HG03469 (cell line): ENCODE measurements around the gene ANO10.
"Not testable (repeated sequence)": the region's sequence is repeated elsewhere in the genome, so short reads cannot be mapped to it uniquely, and the experiment has no call there.

Experiments used
- ATAC-seq: cut with Tn5 transposase; IDR thresholded peaks from one replicate; pipeline ENCODE4 v1.9.1; 2021; ENCODE audit warnings: mild to moderate bottlenecking, moderate library complexity, moderate number of reproducible peaks; ENCODE audit not compliant: unreplicated experiment

Gene ANO10, protein sequence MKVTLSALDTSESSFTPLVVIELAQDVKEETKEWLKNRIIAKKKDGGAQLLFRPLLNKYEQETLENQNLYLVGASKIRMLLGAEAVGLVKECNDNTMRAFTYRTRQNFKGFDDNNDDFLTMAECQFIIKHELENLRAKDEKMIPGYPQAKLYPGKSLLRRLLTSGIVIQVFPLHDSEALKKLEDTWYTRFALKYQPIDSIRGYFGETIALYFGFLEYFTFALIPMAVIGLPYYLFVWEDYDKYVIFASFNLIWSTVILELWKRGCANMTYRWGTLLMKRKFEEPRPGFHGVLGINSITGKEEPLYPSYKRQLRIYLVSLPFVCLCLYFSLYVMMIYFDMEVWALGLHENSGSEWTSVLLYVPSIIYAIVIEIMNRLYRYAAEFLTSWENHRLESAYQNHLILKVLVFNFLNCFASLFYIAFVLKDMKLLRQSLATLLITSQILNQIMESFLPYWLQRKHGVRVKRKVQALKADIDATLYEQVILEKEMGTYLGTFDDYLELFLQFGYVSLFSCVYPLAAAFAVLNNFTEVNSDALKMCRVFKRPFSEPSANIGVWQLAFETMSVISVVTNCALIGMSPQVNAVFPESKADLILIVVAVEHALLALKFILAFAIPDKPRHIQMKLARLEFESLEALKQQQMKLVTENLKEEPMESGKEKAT

DNA sequence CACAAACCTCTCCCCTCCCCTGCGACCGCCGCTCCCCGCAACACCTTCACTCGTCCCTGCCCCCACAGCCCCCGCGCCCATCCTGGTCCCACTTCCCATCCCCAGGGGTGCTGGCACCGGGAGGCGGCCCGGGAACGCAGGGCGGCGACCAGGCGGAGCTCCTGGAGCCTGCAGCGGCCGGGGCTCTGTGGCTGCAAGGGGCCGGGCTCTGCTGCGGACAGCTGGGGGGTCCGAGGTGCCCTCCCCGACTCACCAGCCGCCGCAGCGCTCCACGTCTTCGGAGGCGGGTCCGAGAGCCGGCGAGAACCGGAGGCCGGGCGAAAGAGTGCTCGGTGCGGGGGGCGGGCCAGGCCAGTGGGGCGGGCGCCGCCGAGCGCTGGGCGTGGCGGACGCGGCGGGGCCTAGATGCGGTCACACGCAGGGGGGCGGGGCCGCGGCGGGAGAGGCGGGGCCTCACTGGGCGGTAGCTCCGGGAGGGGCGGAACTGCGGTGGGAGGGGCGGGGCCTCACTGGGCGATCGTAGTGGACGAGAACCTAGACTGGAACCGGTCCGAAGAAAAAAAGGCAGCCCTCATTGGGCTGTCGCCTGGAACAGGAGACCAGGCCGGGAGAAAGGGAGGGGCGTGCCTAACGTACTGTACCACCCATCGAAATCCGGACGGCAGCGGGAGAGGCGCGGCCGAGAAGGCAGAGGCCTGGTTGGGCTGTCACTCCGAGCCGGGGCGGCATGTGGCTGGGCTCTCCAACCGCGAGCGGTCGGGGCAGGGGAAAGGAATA is at the start of gene ANO10:
TSS of gene ANO10 (minus strand) at position 356 of the 777 bp plus-strand sequence. CDS start 16,159 bp downstream, outside the sequence.
- peak; percentile 77 for ATAC-seq

DNA sequence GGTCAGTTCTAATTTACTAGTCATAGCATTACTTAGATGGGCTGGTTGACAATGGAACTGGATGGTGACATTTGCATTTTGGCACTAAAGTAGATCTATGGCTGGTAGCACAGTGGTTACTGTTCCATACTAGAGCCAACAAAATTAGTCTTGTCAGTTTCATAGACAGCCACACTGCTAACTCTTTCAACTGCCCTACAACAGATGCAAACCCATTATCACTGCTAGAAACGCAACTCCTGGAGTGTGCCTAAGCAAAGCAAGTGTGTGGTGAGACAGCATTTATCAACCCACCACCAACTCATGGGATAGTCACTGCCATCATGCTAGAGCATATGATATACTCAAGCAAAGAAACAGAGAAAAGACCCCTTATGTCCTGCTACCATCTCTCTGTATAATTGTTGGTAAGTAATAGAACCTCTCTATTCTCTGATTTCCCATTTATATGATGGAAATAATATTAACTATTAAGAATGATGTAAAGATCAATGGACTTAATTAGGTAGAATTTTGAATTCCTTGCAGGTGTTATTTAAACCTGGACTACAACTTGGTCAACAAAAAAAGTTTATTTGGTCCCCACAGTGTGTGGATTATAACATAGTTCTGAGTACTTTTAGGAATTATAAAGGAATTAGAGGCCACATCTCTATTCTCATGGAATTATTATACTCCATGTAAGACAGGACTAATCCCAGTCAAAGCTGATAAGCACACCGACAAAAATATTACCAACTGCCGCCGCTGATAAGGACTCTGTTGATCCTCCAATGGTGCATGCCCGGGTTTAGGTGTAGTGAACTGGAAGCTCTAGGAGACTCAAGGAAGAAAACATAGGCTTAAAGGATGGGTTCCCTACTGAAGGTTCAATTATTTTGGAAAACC is 49.1 kb upstream of the ANO10 start:
- no peak for ATAC-seq

DNA sequence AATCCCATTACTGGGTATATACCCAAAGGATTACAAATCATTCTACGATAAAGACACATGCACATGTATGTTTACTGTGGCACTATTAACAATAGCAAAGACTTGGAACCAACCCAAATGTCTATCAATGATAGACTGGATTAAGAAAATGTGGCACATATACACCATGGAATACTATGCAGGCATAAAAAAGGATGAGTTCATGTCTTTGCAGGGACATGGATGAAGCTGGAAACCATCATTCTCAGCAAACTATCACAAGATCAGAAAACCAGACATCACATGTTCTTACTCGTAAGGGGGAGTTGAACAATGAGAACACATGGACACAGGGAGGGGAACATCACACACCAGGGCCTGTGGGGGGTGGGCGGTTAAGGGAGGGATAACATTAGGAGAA is 43.2 kb upstream of the ANO10 start:
- not testable (repeated sequence) for ATAC-seq

DNA sequence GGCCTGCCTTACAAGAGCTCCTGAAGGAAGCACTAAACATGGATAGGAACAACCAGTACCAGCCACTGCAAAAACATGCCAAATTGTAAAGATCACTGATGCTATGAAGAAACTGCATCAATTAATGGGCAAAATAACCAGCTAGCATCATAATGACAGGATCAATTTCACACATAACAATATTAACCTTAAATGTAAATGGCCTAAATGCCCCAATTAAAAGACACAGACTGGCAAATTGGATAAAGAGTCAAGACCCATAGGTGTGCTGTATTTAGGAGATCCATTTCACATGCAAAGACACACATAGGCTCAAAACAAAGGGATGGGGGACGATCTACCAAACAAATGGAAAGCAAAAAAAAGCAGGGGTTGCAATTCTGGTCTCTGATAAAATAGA is 39.6 kb upstream of the ANO10 start:
- not testable (repeated sequence) for ATAC-seq

DNA sequence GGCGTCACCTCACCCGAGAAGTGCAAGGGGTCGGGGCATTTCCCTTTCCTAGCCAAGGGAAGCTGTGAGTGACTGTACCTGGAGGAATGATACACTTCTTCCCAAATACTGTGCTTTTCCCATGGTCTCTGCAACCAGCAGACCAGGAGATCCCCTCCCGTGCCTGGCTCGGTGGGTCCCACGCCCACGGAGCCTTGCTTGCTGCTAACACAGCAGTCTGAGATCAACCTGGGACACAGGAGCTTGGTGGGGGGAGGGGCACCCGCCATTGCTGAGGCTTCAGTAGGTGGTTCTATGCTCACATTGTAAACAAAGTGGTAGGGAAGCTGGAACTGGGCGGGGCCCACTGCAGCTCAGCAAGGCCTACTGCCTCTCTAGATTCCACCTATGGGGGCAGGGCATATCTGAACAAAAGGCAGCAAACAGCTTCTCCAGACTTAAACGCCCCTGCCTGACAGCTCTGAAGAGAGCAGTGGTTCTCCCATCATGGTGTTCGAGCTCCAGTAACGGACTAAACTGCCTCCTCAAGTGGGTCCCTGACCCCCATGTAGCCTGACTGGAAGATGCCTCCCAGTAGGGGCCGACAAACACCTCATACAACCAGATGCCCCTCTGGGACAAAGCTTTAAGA is 37.6 kb upstream of the ANO10 start:
- no peak for ATAC-seq

DNA sequence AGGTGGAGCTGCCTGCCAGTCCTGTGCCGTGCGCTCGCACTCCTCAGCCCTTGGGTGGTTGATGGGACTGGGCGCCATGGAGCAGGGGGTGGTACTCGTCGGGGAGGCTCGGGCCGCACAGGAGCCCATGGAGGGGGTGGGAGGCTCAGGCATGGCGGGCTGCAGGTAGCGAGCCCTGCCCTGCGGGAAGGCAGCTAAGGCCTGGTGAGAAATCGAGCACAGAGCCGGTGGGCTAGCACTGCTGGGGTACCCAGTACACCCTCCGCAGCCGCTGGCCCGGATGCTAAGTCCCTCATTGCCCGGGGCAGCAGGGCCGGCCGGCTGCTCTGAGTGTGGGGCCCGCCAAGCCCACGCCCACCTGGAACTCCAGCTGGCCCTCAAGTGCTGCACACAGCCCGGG is 34.6 kb upstream of the ANO10 start:
- not testable (repeated sequence) for ATAC-seq

DNA sequence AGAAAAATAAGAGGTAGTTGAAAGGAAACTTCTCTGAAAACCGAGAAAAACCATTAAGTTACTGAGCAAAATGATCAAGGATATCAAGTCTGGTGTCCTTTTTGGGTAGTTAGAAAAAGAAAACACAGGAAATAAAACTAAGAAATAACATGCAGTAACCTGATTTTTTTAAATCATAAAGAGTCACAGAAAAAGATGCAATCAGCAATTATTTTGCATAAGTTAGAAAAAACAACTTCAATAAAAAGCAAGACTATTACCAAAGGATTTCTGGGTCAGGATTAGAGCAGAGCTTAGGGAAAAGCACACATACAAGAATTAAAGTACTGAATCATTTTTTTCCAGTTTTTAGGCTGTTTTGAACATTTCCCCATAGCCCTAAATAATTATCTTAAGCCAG is 28.5 kb upstream of the ANO10 start:
- no peak for ATAC-seq

DNA sequence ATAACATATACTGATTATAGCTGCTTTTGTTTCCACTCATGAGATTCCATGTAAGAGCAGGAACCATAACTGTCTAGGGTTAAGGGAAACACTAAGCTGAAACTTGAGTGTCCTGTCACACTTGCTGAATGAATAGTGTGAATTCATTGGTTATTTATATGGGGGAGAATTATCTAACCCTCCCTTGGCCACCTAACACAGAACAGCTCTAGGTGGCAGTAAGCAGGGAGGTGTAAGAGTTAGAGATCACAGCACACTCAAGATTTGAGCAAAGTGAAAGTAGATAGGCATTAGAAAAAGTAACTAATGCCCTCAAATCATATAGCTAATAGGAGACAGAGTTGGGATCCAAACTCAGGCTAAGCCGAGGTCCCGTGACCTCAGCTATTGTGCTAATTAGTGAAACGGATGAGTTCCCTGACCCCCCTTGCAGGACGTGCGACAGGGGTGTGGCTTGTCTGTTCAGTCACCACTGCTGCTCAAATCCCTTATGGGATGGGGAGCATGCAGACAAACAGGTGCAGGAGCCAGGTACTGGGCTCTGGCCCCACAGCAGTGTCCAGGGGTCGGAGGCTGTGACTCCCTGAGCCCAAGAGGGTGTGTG is 27.7 kb upstream of the ANO10 start:
- no peak for ATAC-seq

DNA sequence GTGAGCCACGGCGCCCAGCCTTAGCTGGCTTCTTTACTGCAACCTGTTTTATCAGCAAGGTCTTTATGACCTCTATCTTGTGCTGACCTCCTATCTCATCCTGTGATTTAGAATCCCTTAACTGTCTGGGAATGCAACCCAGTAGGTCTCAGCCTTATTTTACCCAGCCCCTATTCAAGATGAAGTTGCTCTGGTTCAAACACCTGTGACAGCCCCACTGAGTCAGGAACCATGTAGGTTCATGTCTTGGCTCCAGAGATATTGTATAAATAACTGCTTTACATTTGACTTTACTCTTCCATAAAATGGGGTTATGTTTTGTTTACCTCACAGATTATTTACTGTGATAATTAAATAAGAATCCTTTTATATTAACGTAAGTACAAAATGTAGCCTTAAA is 27.1 kb upstream of the ANO10 start:
- no peak for ATAC-seq

DNA sequence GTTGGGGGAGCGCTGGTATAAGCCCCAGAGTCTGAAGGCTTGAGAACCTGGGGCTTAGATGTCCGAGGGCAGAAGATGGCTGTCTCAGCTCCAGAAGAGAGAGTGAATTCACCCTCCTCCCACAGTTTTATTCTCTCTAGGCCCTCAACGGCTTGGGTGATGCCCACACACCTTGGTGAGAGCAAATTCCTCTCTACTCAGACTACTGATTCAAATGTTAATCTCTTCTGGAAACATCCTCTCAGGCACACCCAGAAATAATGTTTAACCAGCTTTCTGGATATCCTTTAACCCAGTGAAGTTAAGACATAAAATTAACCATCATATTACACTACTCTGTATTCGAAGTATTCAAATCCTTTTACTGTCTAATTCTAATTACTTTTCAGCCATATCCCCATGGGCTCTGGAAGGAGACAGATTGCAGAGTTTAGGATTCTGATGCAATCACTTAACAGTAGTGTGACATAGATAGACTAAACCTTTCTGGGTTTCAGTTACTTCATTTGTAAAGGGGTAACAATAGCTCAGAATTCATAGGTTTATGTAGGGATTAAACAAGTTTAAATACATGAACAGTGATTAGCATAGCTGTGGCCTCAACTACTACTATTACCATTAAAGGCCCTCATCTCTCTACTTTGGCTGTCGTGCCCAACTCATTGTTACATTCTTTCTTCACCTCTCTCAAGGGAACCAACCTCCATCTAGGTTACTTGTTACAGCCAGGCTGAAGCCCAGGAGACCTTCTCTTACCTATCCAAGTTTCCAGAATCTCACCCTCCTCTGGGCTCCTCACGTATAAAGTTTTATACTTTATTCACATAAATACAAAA is 25.7 kb upstream of the ANO10 start:
- no peak for ATAC-seq

DNA sequence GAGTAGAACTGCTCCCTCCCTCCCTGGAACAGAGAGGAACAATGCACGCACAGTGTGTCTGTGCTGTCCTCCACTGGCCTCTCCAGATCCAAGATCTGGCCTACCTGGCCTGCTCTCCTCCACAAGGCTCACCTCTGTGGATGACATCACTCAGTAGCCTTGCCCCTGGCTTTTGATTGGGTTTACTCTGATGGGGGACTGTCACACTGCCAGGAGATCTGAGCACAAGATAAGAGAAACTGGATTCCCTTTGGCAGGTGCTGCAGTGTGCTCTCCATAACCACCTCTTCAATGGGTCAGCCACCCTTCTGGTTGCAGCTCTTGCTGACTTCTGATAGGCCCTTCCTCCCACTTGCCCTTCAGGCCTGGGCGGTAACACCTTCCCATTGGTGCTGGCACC is 22.6 kb upstream of the ANO10 start:
- no peak for ATAC-seq

DNA sequence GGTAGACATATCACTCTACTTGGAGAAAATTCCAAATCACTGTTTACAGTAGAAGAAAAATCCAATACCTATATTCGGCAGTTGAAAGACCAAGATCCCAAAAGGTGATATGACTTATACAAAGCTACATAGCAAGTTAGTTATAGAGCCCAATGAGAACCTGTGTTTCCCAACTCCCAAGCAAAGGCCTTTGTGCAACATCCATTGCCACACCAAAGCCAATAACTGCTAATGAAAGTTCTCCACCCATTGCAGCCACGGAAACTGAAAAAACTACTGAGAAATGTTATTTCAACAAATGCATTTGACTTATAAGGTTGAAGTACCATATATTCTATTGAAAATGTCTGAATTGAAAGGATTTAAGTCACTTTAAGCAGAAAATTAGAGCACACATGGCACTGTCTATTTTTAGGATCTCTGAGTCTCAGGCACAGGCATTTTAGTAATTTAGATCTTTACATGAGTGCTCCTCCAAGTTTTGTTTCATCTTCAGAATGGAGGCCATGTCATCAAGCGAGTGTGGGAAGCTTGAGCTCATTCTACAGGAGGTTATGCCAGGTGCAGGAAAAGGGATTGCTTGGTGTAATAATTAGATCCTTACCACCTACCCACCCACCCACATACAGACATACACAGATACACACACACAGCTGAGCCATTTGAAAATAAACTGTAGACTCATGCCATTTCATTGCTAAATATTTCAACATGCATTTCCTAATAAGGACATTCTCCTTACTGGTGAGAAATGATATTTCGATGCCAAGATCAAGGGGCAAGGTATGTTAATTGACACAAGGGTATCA is 19.7 kb upstream of the ANO10 start:
- ATAC-seq: no peak

DNA sequence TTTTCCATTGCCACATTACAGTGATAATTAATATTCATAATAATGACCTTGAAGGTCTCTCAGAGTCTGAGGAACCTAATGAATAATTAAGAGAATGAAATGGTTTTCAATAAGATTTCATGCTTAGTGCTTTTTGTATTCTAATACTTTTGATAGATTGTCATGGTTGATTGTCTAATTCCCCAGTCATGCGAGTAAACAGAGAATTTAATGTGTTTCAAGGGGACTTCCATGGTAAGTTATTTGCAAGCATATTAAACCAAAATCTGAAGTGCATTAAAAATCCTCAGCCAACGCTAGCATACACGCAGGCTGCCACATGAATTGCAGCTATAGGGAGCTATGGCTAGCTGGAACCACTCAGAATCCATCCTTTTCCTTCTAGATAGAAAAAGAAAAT is 18.9 kb upstream of the ANO10 start:
- ATAC-seq: no peak

DNA sequence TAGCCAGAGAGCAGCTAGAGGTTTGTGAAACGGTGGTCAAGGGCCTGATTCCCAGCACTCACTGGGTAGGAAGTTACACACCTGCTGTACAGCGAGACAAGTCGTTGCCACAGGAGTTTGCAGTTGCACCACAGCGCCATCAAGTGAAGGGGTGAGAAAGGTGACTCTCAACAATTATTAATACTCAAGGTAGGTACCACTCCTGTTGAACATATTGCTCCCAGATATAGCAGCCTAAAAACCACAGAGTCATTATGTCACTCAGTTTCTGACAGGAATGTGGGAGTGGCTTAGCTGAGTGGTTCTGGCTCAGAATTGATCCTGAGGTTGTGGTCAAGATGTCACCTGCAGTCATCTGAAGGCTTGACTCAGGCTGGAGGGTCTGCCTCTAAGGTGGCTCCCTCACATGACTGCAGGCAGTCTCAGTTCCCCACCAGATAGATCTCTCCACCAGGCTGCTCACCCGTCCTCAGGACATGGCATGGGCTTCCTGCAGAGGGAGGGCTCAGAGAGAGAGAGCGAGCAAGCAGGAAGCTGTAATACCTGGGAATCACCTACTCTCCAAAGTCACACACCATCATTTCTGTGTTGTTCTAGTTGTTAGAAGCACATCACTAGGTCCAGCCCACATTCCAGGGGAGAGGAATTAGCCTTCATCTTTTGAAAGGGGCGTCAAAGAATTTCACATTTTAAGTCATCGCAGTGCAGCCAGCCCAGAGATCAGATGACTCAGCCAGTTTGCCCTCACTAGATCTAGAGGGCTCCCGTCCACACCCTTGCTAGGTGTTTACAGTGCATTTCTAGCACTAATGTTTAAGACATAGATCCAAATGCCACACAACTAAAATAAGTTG is 17.0 kb upstream of the ANO10 start:
- no peak for ATAC-seq

DNA sequence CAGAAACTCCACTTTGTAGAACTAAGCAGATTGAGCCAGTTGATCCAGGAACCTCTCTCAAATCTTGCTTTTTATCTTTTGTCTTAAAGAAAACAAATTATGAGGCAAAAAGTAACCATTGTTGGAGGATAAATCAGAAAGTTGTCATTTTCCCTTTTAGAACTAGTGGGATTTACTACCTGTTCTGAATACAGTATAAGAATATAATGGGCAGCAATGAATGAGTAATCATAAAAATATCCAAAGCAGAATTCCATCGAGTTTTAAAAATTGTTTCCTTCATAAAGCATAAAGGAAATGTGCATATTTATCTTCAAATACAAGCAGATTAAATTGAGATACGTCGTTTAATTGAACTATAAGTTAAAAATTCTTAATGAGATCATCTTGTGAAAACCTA is 15.9 kb upstream of the ANO10 start:
- ATAC-seq: no peak

DNA sequence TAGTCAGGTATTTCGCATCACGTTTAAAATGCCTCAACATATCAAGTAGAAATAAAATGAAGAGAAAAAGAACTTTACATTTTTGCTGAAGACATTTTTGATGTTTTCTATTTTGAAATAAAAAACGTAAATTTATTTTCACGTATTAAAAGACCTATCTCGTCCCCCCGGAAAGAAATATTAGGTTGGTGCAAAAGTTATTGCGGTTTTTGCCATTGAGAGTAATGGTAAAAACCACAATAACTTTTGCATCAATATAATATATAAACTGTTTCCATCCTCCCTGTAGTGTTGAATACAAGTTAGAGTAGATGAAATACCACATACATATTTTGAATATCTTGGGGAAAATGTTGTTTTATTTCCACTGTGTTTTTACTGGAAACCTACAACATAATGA is 11.2 kb upstream of the ANO10 start:
- ATAC-seq: no peak

DNA sequence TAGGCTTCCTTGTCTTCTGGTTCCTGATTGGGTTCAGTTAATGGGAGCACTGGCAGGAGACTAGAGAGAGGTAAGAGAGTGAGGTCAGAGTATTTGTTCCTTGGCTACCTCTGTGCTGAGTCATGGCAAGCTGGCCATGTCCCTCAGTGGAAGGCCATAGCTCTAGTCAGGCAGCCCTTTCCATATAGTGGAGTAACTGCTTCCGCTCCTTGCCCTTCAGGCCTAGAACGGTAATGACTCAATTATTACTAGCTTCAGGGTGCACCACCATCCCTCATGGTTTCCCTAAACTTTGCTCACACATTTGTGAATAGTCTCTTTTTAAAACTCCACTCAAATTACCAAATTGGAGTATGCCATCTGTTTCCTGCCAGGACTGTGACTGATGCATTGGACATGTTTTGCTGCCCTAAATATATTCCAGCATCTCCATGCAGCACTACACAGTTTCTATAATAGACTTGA is 10.5 kb upstream of the ANO10 start:
- ATAC-seq: no peak
